Hematopoietic multipotent progenitor cell treated with erythropoietin and hydrocortisone succinate and interleukin-3 and kit ligand, for 4 days (in vitro differentiated cells): Measurements from ENCODE around the gene LMF1.

ENCODE experiments used
- DNase-seq: peaks from one replicate; pipeline ENCODE4 v3.0.0-alpha.2; 2015

The LMF1 gene

DNA sequence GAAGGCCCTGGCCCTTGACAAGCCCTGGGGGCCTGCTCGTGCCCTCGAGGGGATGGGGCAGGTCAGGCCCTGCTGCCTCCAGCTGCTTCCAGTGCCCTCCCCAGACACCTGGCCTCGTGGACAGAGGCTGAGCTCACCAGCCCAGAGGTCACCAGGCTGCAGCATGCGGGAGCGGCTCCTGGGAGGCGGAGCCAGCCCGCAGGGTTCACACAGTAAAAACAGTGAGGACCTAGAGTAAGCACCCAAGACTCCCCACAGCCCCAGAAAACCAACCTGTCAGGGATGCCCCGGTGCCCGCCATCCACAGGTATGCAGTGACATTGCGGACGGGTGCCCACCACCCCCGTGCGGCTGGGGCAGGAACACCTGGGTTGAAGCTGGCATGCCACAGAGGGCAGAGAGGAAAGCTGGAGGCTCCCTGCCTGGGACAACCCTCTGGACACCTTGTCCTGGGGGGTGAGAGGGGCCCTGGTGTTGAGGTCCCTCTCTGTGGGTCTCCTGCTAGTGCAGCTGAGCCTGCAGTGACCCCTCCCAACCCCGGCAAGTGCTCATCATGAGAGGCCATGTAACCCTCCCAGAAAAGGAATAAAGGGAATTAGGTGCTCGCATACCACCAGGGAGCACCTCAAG lies 62.1 kb downstream of the LMF1 start:
- DNase-seq, result no peak

DNA sequence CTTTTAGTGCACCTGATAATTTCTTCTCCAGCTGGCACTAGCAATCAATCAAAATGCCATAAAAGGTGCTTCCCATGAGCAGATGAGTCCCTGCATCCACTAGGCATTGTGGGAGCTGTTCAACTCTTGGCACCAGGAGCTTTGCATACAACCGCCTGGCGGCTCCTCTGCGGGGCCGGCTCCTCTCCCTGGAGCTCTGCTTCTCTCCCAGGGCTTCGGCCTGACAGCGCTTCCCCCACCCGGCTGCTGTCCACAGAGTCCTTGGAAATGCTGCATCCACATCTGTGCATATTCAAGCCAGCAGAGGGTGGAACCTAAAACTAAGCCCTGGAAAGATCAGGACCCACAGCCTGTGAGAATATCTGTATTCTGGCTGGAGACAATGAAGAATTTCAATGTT lies 62.9 kb downstream of the LMF1 start:
- DNase-seq, result no peak

DNA sequence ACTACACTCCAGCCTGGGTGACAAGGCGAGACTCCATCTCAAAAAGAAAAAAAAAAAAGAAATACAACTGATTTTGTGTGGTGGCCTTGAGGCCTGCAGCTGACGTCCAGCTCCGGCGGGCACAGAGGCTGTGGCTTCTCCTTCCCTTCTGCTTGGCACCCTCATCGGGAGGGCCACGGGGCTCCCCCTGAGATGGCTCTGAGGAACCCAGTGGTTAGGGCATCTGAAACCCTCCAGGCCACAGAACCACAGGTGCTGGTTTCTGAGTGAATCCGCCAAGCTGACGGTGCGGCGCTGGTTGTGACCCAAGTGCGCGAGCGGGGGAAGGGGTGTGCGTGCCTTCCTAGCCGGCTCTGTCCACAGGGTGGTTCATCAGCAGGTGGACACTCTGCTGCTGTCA lies 63.4 kb downstream of the LMF1 start:
- DNase-seq, result no peak

DNA sequence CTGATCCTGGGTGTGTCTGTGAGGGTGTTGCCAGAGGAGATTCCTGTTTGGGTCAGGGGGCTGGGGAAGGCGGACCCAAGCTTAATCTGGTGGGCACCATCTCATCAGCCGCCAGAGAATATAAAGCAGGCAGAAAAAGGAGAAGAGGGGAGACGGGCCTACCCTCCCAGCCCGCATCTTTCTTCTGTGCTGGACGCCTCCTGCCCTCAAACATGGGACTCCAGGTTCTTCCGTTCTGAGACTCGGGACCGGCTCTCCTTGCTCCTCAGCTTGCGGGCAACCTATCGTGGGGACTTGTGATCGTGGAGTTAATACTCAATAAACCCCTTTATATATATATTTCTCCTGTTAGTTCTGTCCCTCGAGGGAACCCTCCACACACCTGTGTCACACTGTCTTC lies 64.5 kb downstream of the LMF1 start:
- DNase-seq, result no peak

GRCh38 chr16:901715-902601 lies 68.8 kb downstream of the LMF1 start:
- no peak for DNase-seq

- DNase-seq, result no peak
These were observed 69.6 kb downstream of the LMF1 start for GRCh38 chr16:901149-901548.

- no peak for DNase-seq
These were observed 70.6 kb downstream of the LMF1 start for GRCh38 chr16:900211-900610.

DNA sequence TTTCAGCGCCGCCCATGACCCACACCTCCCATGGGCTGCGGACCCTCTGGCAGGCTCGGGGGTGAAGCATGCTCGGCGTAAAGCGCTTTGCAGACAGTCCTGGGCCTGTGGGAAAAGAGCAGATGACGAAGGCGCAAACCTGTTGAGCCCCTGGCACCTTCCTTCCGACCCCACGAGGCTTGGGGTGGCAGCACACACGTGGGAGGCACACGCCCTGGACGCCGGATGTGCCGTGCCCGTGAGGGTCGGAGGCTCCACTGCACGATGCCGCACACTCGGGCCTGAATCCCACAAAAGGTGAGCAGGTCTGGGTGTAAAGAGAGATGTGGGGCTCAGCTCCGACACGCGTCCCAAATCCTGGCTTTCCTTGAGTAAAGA lies 71.1 kb downstream of the LMF1 start:
- no peak for DNase-seq

GRCh38 chr16:898761-899682 lies 71.8 kb downstream of the LMF1 start:
- no peak for DNase-seq

DNA sequence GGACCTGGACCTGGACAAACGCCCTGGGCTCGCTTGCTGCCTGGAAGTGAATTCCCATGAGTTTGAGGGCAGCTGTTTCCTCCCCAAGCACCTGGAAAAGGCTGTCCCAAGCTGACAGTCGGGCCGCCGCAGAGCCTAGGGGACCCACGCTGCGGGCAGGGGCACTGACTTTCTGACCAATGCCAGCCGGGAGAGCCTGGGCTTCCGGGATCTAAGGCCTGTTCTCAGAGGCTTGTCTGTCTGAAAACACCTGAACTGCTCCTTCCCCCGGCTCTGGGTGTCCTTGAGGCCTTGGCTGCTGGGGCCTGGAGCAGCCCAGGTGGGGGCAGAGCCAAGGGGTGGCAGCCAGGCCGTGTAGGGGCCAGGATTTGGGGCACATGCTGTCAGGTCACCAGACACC lies 72.6 kb downstream of the LMF1 start:
- DNase-seq, result no peak

GRCh38 chr16:897701-898100 lies 73.1 kb downstream of the LMF1 start:
- DNase-seq, result no peak

- no peak for DNase-seq
These were observed 73.6 kb downstream of the LMF1 start for GRCh38 chr16:897200-897543.

DNA sequence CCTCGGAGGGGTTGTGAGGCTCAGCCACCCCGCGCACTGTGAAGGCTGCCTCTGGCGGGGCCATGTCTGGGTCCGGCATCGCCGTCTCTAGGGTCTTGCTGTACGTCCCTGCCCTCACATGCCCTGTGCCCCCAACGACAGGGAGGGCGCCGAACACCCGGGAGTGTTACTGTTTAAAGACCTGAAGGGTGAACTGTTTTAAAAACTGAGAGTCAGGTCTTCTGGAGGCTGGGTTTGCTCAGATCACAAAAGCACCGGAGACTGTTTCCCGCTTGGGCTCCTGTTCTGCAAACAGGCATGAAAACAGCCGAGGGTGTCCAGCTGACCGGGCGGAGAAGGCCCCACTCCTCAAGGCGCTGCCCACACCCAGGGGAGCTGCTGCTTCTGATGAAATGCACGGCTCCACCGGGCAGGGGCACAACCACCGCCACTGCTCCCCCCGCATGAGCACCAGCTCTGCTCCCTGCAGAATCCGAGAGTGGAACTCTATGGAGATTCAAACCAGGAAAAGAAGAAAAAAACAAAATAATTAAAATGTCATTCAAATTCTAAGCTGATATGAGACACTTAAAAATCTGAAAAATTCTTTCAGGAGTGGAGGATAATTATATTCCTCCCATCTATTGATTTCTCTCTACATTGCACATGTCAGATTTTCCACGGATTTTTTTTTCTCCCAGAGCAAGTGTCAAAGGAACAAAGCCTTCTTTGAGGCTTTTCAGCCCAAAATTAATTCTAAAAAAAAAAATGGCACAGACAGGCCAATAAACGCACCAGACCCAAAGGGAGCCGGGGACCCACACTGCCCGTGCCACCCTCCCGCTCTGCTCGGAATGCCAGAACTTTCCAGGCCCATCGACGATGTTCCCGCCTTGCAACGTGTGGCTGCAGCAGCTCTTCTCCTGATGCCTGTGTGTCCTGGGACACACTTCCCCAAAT lies 74.3 kb downstream of the LMF1 start:
- DNase-seq, result no peak

DNA sequence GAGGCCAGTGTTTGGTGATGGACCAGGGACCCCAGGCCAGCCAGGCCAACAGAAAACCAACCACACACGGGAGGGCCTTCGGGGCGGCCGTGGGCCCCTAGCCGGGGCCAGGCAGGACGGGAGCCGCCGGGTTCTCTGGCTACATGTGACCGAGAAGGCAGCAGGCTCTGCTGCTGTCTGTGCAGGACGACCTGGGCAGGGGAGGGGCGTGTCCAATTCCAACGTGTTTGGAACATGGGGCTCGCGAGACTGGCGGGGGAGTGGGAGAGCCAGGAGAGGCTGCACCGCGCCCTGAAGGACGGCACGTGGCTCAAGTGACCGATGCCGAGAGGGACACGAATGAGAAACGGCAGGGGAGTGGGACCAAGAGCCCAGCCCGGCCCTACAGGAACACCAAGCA lies 75.4 kb downstream of the LMF1 start:
- no peak for DNase-seq

- no peak for DNase-seq
These were observed 75.9 kb downstream of the LMF1 start for GRCh38 chr16:894841-895240.

- DNase-seq, result no peak
These were observed 76.6 kb downstream of the LMF1 start for GRCh38 chr16:894136-894535.

- no peak for DNase-seq
These were observed 77.4 kb downstream of the LMF1 start for GRCh38 chr16:893360-893759.

- no peak for DNase-seq
These were observed 78.1 kb downstream of the LMF1 start for GRCh38 chr16:892536-893255.

DNA sequence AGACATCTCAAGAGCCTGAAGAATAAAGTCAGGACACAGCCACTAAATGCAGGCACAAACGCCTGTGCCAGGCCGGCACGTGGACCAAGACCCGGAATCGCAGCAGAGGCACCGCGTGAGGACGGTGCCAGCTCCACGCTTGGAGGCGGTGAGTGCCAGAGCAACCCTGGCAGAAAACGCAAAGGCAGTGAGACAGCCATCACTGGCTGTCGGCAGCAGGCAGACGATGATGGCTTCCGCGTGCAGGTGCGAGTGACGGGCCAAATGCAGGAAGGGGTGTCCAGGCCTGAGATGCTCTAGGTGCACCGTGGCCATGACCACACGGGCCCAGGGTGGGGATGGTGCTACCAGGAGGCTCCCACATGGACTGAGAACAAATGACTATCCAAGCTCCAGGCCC lies 78.8 kb downstream of the LMF1 start:
- no peak for DNase-seq

DNA sequence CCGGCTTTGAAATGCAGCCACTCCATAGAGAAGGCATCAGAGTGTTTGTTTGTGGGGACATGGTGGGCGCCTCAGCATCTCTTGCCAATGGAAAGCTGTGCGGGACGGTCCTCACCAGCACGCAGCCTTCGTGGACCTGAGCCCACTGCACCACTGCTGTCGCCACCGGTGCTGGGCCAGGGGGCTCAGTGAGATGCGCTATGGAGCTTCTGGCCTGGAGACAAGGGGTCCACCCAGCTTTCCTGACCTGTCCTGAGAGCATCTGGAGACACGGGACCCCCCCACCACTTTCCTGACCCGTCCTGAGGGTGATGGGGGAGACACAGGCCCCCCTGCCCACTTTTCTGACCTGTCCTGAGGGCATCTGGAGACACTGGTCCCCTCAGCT lies 79.4 kb downstream of the LMF1 start:
- DNase-seq, result no peak

- DNase-seq, result no peak
These were observed 80.0 kb downstream of the LMF1 start for GRCh38 chr16:890716-891352.
